IPS-15b (cell line): ENCODE data around the gene NR1D2.
"Not testable (repeated sequence)": the region's sequence is repeated elsewhere in the genome, so short reads cannot be mapped to it uniquely, and the experiment has no call there.

Experiments used
- H3K27me3 ChIP-seq: one replicate; pipeline ENCODE4 v1.6.1; 2013; ENCODE audit warnings: low read length; ENCODE audit not compliant: control insufficient read depth, insufficient read depth
- H3K36me3 ChIP-seq: one replicate; pipeline ENCODE4 v1.6.1; 2013; ENCODE audit warnings: low read length; ENCODE audit not compliant: control insufficient read depth, insufficient read depth
- H3K4me1 ChIP-seq: one replicate; pipeline ENCODE4 v1.6.1; 2013; ENCODE audit warnings: mild to moderate bottlenecking, low read length; ENCODE audit not compliant: control insufficient read depth, insufficient read depth
- H3K4me3 ChIP-seq: one replicate; pipeline ENCODE4 v1.5.1; 2013; ENCODE audit warnings: low read depth, low read length
- H3K9ac ChIP-seq: one replicate; pipeline ENCODE4 v1.6.1; 2013; ENCODE audit warnings: low read depth, mild to moderate bottlenecking, low read length
- H3K9me3 ChIP-seq: one replicate; pipeline ENCODE4 v1.6.1; 2013; ENCODE audit warnings: mild to moderate bottlenecking, low read length; ENCODE audit not compliant: control insufficient read depth, insufficient read depth

NR1D2 gene

GRCh38 chr3:23944861-23945662 is at the start of gene NR1D2:
NR1D2 (plus strand) TSS chr3:23945286; CDS start chr3:23945579, 293 bp downstream.
- Histone ChIP-seq H3K36me3 (no peaks in the 10 kb centered on the region), H3K9me3 (no peaks in the 10 kb centered on the region)

GRCh38 chr3:23900744-23901143 is 44.3 kb upstream of the NR1D2 start:
- H3K4me1 ChIP-seq, result no peaks in the 10 kb centered on the region
- H3K27me3 ChIP-seq, result no peaks in the 10 kb centered on the region
- H3K9ac ChIP-seq, result no peak overlapping the region
- no peak overlapping the region for H3K4me3 ChIP-seq
- peaks cover 14% of the 10 kb centered on the region for H3K36me3 ChIP-seq
- no peaks in the 10 kb centered on the region for H3K9me3 ChIP-seq

More at GRCh38 chr3:23944861-23945662, at the start of gene NR1D2:
- Histone ChIP-seq H3K4me1 (peaks cover 11% of the 10 kb centered on the region), H3K27me3 (peaks cover 5% of the 10 kb centered on the region), H3K9ac (peak within 1 kb of the TSS; percentile 77), H3K4me3 (peak within 1 kb of the TSS; percentile 82)

GRCh38 chr3:23904545-23904944 is 40.5 kb upstream of the NR1D2 start:
- Histone ChIP-seq H3K27me3 (no peaks in the 10 kb centered on the region), H3K4me3 (no peak overlapping the region), H3K9ac (no peak overlapping the region), H3K36me3 (peaks cover 4% of the 10 kb centered on the region), H3K9me3 (no peaks in the 10 kb centered on the region), H3K4me1 (no peaks in the 10 kb centered on the region)

GRCh38 chr3:23909341-23909740 is 35.7 kb upstream of the NR1D2 start:
- Histone ChIP-seq H3K9me3 (no peaks in the 10 kb centered on the region), H3K27me3 (no peaks in the 10 kb centered on the region), H3K4me1 (no peaks in the 10 kb centered on the region), H3K4me3 (no peak overlapping the region), H3K9ac (no peak overlapping the region), H3K36me3 (no peaks in the 10 kb centered on the region)

GRCh38 chr3:23911397-23911796 is 33.7 kb upstream of the NR1D2 start:
- Histone ChIP-seq H3K27me3 (peaks cover 8% of the 10 kb centered on the region), H3K4me1 (no peaks in the 10 kb centered on the region), H3K9ac (no peak overlapping the region), H3K4me3 (no peak overlapping the region), H3K36me3 (no peaks in the 10 kb centered on the region), H3K9me3 (no peaks in the 10 kb centered on the region)

GRCh38 chr3:23912335-23912734 is 32.8 kb upstream of the NR1D2 start:
- not testable (repeated sequence) for H3K27me3 ChIP-seq, H3K4me3 ChIP-seq, H3K4me1 ChIP-seq, H3K36me3 ChIP-seq, H3K9me3 ChIP-seq, H3K9ac ChIP-seq

GRCh38 chr3:23913182-23913581 is 31.9 kb upstream of the NR1D2 start:
- Histone ChIP-seq H3K36me3 (peaks cover 5% of the 10 kb centered on the region), H3K9me3 (no peaks in the 10 kb centered on the region), H3K4me3 (no peak overlapping the region), H3K4me1 (no peaks in the 10 kb centered on the region), H3K9ac (no peak overlapping the region), H3K27me3 (peaks cover 8% of the 10 kb centered on the region)

- Histone ChIP-seq H3K4me3 (no peak overlapping the region), H3K9ac (no peak overlapping the region), H3K27me3 (peaks cover 8% of the 10 kb centered on the region), H3K36me3 (peaks cover 13% of the 10 kb centered on the region), H3K4me1 (no peaks in the 10 kb centered on the region), H3K9me3 (no peaks in the 10 kb centered on the region)
Measured at GRCh38 chr3:23913873-23914743, 31.0 kb upstream of the NR1D2 start.

- Histone ChIP-seq H3K9ac (no peak overlapping the region), H3K27me3 (peaks cover 8% of the 10 kb centered on the region), H3K4me1 (no peaks in the 10 kb centered on the region), H3K4me3 (peak overlapping the region; percentile 94), H3K9me3 (no peaks in the 10 kb centered on the region), H3K36me3 (peaks cover 13% of the 10 kb centered on the region)
Measured at GRCh38 chr3:23915537-23916108, 29.5 kb upstream of the NR1D2 start.

- H3K36me3 ChIP-seq, result peaks cover 13% of the 10 kb centered on the region
- H3K9ac ChIP-seq, result peak overlapping the region; percentile 94
- H3K4me1 ChIP-seq, result no peaks in the 10 kb centered on the region
Measured at GRCh38 chr3:23916152-23916885, 28.8 kb upstream of the NR1D2 start.

More at GRCh38 chr3:23916152-23916885, 28.8 kb upstream of the NR1D2 start:
- Histone ChIP-seq H3K9me3 (no peaks in the 10 kb centered on the region), H3K27me3 (peaks cover 8% of the 10 kb centered on the region), H3K4me3 (peak overlapping the region; percentile 94)
